ENCODE results near the gene BAZ1A.

DNA sequence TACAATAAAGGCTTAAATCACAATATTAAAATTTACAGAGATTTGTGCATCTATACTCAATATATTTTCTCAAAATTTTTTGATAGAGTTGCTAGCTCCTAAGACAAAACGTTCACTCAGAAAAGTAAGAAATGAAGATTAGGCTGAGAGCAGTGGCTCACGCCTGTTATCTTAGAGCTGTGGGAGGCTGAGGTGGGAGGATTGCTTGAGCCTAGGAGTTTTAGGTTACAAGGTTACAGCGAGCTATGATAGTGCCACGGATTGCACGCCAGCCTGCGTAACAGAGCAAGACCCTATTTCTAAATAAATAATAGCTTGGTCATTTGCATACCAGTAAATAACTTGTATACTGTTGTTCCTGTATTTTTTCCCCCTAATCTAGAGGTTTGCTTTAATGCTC is 125.8 kb downstream of the BAZ1A start:
- TF ChIP-seq, protein P1, sequence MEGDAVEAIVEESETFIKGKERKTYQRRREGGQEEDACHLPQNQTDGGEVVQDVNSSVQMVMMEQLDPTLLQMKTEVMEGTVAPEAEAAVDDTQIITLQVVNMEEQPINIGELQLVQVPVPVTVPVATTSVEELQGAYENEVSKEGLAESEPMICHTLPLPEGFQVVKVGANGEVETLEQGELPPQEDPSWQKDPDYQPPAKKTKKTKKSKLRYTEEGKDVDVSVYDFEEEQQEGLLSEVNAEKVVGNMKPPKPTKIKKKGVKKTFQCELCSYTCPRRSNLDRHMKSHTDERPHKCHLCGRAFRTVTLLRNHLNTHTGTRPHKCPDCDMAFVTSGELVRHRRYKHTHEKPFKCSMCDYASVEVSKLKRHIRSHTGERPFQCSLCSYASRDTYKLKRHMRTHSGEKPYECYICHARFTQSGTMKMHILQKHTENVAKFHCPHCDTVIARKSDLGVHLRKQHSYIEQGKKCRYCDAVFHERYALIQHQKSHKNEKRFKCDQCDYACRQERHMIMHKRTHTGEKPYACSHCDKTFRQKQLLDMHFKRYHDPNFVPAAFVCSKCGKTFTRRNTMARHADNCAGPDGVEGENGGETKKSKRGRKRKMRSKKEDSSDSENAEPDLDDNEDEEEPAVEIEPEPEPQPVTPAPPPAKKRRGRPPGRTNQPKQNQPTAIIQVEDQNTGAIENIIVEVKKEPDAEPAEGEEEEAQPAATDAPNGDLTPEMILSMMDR (IDR thresholded peaks at IDR 0.05), result no peak
- TF ChIP-seq POLR2AphosphoS5 (IDR thresholded peaks at IDR 0.05) (no peak), POLR2A (IDR thresholded peaks at IDR 0.05) (no peak), EP300 (IDR thresholded peaks at IDR 0.05) (no peak)

Measured in upper lobe of left lung (tissue), 4 donors.